Retina (tissue), 1 donor: ENCODE results near the gene IRF5.
"Not testable (repeated sequence)": the region's sequence is repeated elsewhere in the genome, so short reads cannot be mapped to it uniquely, and the experiment has no call there.

Source experiments
- DNase-seq: peaks from one replicate; pipeline ENCODE4 v3.0.0-alpha.2; 2016

IRF5 gene

GRCh38 chr7:128940494-128941322 is 3.0 kb downstream of the IRF5 start:
- no peak for DNase-seq

GRCh38 chr7:128941323-128941890 is 3.7 kb downstream of the IRF5 start:
- no peak for DNase-seq

GRCh38 chr7:128941946-128942526 is 4.3 kb downstream of the IRF5 start:
- no peak for DNase-seq

GRCh38 chr7:128943251-128943650 is 5.5 kb downstream of the IRF5 start:
- DNase-seq, result not testable (repeated sequence)

GRCh38 chr7:128944487-128945236 is 6.9 kb downstream of the IRF5 start:
- DNase-seq, result no peak

GRCh38 chr7:128945668-128946366 is 8.1 kb downstream of the IRF5 start:
- DNase-seq, result no peak

GRCh38 chr7:128946936-128947830 is 9.5 kb downstream of the IRF5 start:
- DNase-seq, result no peak

- DNase-seq, result no peak
Observed at GRCh38 chr7:128947854-128948253, 10.1 kb downstream of the IRF5 start.

- DNase-seq, result no peak
Observed at GRCh38 chr7:128948312-128948973, 10.7 kb downstream of the IRF5 start.

- DNase-seq, result no peak
Observed at GRCh38 chr7:128948976-128949760, 11.4 kb downstream of the IRF5 start.

GRCh38 chr7:128951296-128951695 is 13.6 kb downstream of the IRF5 start:
- no peak for DNase-seq

- DNase-seq, result no peak
Observed at GRCh38 chr7:128954150-128954549, 16.4 kb downstream of the IRF5 start.

GRCh38 chr7:128954830-128955802 is 17.4 kb downstream of the IRF5 start:
- no peak for DNase-seq

- no peak for DNase-seq
Observed at GRCh38 chr7:128955981-128956380, 18.3 kb downstream of the IRF5 start.

GRCh38 chr7:128959296-128959695 is 21.6 kb downstream of the IRF5 start:
- DNase-seq, result no peak

- no peak for DNase-seq
Observed at GRCh38 chr7:128961030-128961659, 23.4 kb downstream of the IRF5 start.

GRCh38 chr7:128962899-128963298 is 25.2 kb downstream of the IRF5 start:
- DNase-seq, result no peak

GRCh38 chr7:128963327-128963757 is 25.6 kb downstream of the IRF5 start:
- DNase-seq, result no peak
